GM12878 (cell line): ENCODE results near the gene TIE1.

ENCODE experiments used
- ATF2 ChIP-seq: IDR thresholded peaks from 2 replicates; pipeline ENCODE4 v1.6.1; 2012; ENCODE audit warnings: low read length, inconsistent platforms
- CREM ChIP-seq: IDR thresholded peaks from 2 replicates; pipeline ENCODE4 v1.6.1; 2014; ENCODE audit warnings: antibody characterized with exemption, low read depth
- CTCF ChIP-seq, 3 experiments: IDR thresholded peaks in 2 of 3; conservative IDR thresholded peaks in 1 of 3; 2 replicates each; pipeline ENCODE4 v1.5.1; 2011; ENCODE audit warnings: low read depth in 3 of 3, low read length in 3 of 3, mild to moderate bottlenecking in 3 of 3, control low read depth in 2 of 3, moderate library complexity in 2 of 3, inconsistent platforms in 1 of 3, mixed read lengths in 1 of 3; ENCODE audit not compliant: control insufficient read depth in 2 of 3, insufficient read depth in 1 of 3; ENCODE audit errors: extremely low read depth in 1 of 3
- CUX1 ChIP-seq: IDR thresholded peaks from 2 replicates; pipeline ENCODE4 v1.6.1; 2012; ENCODE audit warnings: improper control_type of control experiment, low read depth, low read length; ENCODE audit not compliant: insufficient replicate concordance
- HDAC6 ChIP-seq: fragments of 200-600 bp; sonication (generic); IDR thresholded peaks from one replicate; pipeline ENCODE4 v1.8.0; 2017; ENCODE audit warnings: antibody characterized with exemption; ENCODE audit not compliant: unreplicated experiment
- JUND ChIP-seq: IDR thresholded peaks from 2 replicates; pipeline ENCODE4 v1.6.1; 2012; ENCODE audit warnings: low read depth, mild to moderate bottlenecking, low read length, improper control_type of control experiment, moderate library complexity
- MYC ChIP-seq: IDR thresholded peaks from 2 replicates; pipeline ENCODE4 v1.6.1; 2011; ENCODE audit warnings: mild to moderate bottlenecking, low read length, moderate library complexity, inconsistent platforms; ENCODE audit not compliant: insufficient read depth, insufficient replicate concordance, insufficient read length, severe bottlenecking
- PML ChIP-seq: IDR thresholded peaks from 2 replicates; pipeline ENCODE4 v1.6.1; 2012; ENCODE audit warnings: low read length, inconsistent platforms
- POLR2A ChIP-seq: IDR thresholded peaks from 2 replicates; pipeline ENCODE4 v1.6.1; 2011; ENCODE audit warnings: low read depth, mild to moderate bottlenecking, low read length
- SP1 ChIP-seq: IDR thresholded peaks from one replicate; pipeline ENCODE4 v1.6.1; 2011; ENCODE audit warnings: low read depth, low read length
- TAF1 ChIP-seq: IDR thresholded peaks from 2 replicates; pipeline ENCODE4 v1.6.1; 2011; ENCODE audit warnings: mild to moderate bottlenecking, low read depth, low read length, borderline replicate concordance
- YY1 ChIP-seq: IDR thresholded peaks from 2 replicates; pipeline ENCODE4 v1.6.1; 2011; ENCODE audit warnings: low read depth, mild to moderate bottlenecking, low read length
- ZNF384 ChIP-seq: IDR thresholded peaks from 2 replicates; pipeline ENCODE4 v1.6.1; 2012; ENCODE audit warnings: low read depth, mild to moderate bottlenecking, low read length, improper control_type of control experiment, borderline replicate concordance
- ZZZ3 ChIP-seq: IDR thresholded peaks from 2 replicates; pipeline ENCODE4 v1.6.1; 2011; ENCODE audit warnings: low read depth; ENCODE audit not compliant: control insufficient read depth, insufficient read length

- TF ChIP-seq CTCF (IDR thresholded peaks at IDR 0.05 in 2 of 3, conservative IDR thresholded peaks at IDR 0.05 in 1 of 3; ENCODE audit: control insufficient read depth in 2 of 3, extremely low read depth in 1 of 3, insufficient read depth in 1 of 3, low read depth in 3 of 3, low read length in 3 of 3) = no peak
- no peak for TF ChIP-seq YY1
- no peak for TF ChIP-seq TAF1
- TF ChIP-seq PML = no peak
- TF ChIP-seq MYC = no peak
- no peak for TF ChIP-seq POLR2A
- no peak for TF ChIP-seq CREM
- no peak for TF ChIP-seq ATF2
- TF ChIP-seq ZZZ3 = no peak
- TF ChIP-seq HDAC6 = no peak
- TF ChIP-seq SP1 = no peak
- no peak for TF ChIP-seq CUX1
- TF ChIP-seq ZNF384 = no peak
- no peak for TF ChIP-seq JUND
Measured at GRCh38 chr1:43285269-43285990, 15.4 kb upstream of the TIE1 start, which contains the start of gene C1orf210.
